Fibroblast of pulmonary artery (primary cell): Measurements from ENCODE around the gene KCNF1.
A peak's percentile ranks its signal among the peaks of the same experiment; 100 is the strongest.

Experiments used
- DNase-seq: peaks from one replicate; pipeline ENCODE4 v3.0.0-alpha.2; 2010; ENCODE audit warnings: low read depth
- H3K4me3 ChIP-seq: replicated peaks from 2 replicates; pipeline ENCODE4 v1.5.1; 2011; ENCODE audit warnings: low read depth, mild to moderate bottlenecking, control low read depth, low read length, moderate library complexity
- CTCF ChIP-seq: IDR thresholded peaks from 2 replicates; pipeline ENCODE4 v1.5.1; 2011; ENCODE audit warnings: mild to moderate bottlenecking, control low read depth, low read length, inconsistent platforms; ENCODE audit errors: missing control alignments

KCNF1 gene

GRCh38 chr2:10892316-10892715 lies 19.4 kb upstream of the KCNF1 start:
- H3K4me3 ChIP-seq, result no peak overlapping the region
- TF ChIP-seq CTCF, result no peak
- no peak for DNase-seq

- DNase-seq, result no peak
- H3K4me3 ChIP-seq, result no peak overlapping the region
- no peak for TF ChIP-seq CTCF
Measured at GRCh38 chr2:10892796-10893350, 18.9 kb upstream of the KCNF1 start.

DNA sequence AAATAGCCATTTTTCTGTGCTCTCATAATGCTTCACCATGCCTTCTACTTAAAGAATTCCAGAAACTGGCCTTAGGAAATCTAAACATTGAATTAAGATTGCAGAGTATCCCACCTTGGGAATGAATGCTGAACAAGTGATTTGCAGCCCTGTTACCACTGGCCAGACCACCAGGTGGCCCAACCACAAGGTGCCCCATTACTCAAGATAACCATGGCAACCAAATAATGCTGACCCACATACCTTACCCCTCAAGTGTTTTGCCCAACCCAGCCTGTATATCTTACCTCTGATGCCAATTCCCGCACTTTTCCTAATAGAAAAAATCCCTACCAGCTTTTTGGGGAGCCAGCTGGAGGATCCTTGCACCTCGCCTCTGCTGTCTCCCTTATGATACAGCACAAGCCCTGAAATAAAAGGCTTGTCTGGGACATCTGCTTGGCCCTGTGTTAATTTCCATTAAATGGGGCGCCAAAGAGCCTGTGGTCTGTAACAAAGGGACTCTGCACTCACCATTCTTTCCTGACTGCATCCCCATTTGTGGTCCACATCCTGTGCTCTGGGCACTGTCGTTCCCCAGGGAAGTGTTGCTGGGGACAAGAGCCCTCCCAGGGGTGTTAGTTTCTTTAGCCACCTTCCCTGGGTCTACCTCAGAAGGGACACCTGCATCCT lies 17.3 kb upstream of the KCNF1 start:
- H3K4me3 ChIP-seq, result no peak overlapping the region
- TF ChIP-seq CTCF, result no peak
- DNase-seq, result no peak

GRCh38 chr2:10895231-10895630 lies 16.5 kb upstream of the KCNF1 start:
- TF ChIP-seq CTCF, result no peak
- no peak for DNase-seq
- no peak overlapping the region for H3K4me3 ChIP-seq

GRCh38 chr2:10897956-10898355 lies 13.8 kb upstream of the KCNF1 start:
- no peak for TF ChIP-seq CTCF
- H3K4me3 ChIP-seq, result no peak overlapping the region
- DNase-seq, result no peak

DNA sequence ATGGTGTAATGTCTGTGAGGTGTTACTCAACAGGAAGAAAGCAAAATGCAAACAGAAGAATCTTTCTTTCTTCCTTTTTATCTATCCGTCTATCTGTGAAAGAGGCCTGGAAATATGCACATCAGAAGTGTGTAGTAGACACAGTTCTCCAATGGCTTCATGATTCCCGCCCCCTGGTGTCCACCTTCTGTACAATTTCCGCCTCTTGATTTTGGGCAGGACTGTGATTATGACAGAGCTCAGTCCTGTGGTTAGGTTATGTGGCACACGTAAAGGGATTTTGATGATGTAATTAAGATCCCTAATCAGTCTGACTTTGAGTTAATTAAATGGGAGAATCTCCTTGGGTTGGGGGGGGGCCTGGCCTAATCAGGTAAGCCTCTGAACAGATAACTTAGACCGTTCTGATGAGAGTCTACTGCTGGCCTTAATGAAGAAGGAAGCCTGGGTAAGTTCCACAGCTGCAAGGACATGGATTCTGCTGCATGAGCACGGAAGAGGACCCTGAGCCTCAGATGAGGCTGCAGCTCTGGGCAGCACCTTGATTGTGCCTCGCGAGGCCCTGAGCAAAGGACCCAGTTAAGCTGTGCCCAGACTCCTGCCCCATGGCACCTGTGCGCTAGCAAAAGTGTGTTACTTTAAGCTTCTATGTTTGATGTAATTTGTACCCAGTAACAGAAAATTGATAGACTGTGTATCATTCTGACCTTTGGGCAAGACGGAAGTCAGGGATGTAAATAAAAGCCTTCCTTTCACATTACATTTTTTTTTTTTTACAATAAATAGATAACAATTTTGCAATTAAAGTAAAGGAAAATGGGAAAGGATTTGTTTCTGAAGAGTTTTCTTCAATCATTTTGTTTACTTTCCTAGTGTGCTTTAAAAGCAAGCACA lies 11.3 kb upstream of the KCNF1 start:
- H3K4me3 ChIP-seq, result no peak overlapping the region
- no peak for DNase-seq
- peak; percentile 23 for TF ChIP-seq CTCF
